Cardiac fibroblast (primary cell): Measurements from ENCODE around the gene COL7A1.

Experiments used
- DNase-seq, 2 donors: peaks; one replicate each; pipeline versions ENCODE4 v3.0.0 to v3.0.0-alpha.2; 2010; ENCODE audit warnings: low read depth in 2 of 2
- H3K4me3 ChIP-seq, 2 donors: replicated peaks in 1 of 2; 1 replicate in 1 of 2; 2 replicates in 1 of 2; pipeline ENCODE4 v1.5.1; 2011; ENCODE audit warnings: low read depth in 2 of 2, low read length in 2 of 2, mild to moderate bottlenecking in 2 of 2, moderate library complexity in 1 of 2
- TF ChIP-seq, protein P1 (sequence below): IDR thresholded peaks from one replicate; pipeline ENCODE4 v1.5.1; 2011; ENCODE audit warnings: low read depth, mild to moderate bottlenecking, low read length, inconsistent platforms

The COL7A1 gene

DNA sequence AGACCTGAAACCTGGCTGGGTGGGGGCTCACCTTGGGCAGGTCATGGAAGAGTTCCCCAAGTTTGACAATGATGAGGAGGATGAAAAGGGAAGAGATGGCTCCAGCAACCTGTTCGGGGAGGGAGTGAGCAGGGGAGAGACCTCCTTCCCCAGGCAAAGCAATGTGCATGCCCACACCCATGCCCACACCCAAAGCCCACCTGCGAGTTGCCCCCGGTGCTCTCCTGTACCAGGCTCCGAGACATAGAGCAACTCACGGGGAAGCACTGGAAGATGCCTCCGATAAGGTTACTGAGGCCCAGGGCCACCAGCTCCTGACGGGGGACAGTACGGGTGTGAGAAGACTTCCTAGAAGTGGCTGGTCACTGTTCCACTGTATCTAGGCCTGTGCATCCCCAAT is 35.3 kb upstream of the COL7A1 start:
- DNase-seq, result no peak
- H3K4me3 ChIP-seq, result no peak overlapping the region
- TF ChIP-seq, protein P1, sequence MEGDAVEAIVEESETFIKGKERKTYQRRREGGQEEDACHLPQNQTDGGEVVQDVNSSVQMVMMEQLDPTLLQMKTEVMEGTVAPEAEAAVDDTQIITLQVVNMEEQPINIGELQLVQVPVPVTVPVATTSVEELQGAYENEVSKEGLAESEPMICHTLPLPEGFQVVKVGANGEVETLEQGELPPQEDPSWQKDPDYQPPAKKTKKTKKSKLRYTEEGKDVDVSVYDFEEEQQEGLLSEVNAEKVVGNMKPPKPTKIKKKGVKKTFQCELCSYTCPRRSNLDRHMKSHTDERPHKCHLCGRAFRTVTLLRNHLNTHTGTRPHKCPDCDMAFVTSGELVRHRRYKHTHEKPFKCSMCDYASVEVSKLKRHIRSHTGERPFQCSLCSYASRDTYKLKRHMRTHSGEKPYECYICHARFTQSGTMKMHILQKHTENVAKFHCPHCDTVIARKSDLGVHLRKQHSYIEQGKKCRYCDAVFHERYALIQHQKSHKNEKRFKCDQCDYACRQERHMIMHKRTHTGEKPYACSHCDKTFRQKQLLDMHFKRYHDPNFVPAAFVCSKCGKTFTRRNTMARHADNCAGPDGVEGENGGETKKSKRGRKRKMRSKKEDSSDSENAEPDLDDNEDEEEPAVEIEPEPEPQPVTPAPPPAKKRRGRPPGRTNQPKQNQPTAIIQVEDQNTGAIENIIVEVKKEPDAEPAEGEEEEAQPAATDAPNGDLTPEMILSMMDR, result no peak

DNA sequence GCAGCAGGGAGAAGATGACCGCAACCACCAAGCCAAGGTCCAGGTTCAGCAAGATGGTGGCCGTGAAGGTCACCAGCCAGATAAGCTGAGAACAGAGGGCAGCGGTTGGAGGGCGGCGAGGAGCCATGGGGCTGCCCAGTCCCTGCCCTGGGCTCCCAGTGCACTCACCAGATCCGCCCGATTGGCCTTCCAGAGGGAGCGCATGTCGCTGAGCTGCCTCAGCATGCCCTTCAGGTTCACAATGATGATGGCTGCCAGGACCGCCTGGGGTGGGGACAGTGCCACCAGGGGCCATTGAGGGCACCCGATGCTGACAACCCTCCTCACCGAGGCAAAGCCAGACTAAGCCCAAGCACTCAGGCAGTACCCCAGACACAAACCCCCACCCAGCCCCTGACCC is 34.8 kb upstream of the COL7A1 start:
- TF ChIP-seq, protein P1, result no peak
- H3K4me3 ChIP-seq, result no peak overlapping the region
- no peak for DNase-seq

DNA sequence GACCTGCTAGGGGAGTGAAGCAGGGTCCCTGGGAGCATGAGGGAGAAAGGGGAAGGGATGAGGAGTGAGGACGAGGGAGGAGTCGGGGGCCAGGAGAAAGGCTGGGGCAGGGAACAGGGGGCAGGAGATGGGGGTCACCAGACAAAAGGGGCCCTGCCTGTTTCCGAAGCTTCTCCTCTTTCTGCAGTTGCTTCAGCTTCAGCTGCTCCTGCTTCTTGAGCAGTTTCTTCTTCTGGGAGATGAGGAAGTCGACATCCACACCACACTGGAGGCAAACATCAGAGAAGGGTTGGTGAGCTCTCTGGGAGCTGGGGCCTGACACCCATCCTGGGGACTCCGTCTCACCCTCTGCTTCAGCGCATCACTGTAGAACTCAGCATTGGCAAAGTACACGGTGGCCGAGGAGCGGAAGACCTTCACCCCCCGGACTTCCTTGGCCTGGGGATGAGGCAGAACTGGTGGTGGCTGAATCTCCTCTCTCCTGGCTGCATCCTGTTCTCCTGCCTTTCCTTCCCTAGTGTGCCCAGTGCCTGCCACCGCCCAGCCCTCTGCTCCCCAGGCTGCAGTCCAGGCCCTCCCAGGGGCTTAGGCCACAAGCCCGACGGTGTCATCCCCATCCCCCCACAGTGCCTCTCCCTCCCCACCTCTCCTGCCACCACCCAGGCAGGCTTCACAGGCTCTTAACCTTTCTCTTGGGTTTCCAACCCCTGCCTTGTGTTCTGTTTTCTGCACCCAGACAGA is 33.3 kb upstream of the COL7A1 start:
- TF ChIP-seq, protein P1, result no peak
- no peak overlapping the region for H3K4me3 ChIP-seq
- no peak for DNase-seq

DNA sequence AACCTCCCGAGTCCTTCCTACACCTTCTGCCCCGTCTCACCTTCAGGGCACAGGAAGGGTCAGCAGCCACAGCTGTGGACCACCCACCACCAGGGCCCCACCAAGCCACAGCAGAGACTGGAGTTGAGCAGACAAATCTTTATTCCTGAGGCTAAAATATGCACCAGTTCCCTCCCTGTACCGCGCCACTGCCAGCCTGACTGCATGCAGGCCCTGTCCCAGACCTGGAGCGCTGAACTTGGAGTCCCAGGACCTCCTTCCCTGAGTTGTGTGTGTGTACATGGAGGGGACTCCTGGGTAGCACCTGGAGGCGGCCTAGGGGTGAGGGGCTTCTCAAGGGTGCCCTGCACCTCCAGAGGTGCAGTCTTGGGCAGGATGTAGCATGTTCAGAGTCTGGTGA is 30.5 kb upstream of the COL7A1 start:
- TF ChIP-seq, protein P1, result no peak
- H3K4me3 ChIP-seq, result no peak overlapping the region
- no peak for DNase-seq

DNA sequence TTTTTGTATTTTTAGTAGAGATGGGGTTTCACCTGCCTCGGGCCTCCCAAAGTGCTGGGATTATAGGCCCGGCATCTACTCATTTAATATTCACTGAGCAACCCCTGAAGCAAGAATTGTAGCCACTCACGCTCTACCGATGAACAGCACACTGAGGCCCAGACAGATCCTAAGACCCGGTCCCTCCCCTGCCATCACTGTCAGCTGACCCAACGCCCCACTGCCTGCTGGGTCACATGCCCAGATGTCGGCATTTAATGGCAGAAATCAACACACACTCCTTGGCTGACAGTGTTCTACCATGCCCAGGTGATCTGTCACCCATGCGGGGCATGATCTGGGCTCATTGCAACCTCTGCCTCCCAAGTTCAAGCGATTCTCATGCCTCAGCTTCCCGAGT is 29.6 kb upstream of the COL7A1 start:
- no peak for DNase-seq
- TF ChIP-seq, protein P1, result no peak
- H3K4me3 ChIP-seq, result no peak overlapping the region

DNA sequence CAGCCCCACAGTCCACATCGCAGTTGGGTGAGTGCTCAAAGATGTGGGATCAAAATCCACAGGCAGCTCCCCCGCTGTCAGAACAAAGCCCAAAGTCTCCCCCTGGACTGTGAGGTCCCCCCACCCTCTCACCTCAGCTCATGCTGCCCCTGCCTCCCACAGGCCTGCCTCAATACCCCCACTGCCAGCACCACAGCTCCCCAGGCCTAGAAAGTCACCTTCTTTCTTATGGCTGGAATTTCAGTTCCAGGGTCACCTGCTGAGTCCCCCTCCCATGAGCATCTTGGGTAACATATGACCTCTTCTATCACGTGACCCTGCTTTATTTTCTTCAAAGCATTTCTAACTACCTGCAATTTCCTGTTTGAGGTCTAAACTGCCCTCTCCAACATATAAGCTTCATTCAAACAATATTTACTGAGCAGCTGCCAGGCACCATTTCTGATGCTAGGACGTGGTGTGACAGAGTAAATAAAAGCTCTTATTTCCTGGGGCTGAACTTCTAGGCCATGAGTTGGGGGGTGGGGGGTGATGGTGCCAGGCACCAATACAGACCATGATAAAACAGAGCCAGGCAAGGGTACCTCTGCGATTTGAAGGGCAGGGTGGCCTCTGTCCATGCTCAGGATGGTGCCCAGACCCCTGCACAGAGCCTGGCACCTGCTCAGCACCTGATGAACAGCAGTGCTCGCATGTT is 28.9 kb upstream of the COL7A1 start:
- no peak for DNase-seq
- H3K4me3 ChIP-seq, result no peak overlapping the region
- TF ChIP-seq, protein P1, result no peak
